CD4-positive, alpha-beta T cell (primary cell): ENCODE data around the gene P3H1. TPM values are rescaled to one million over a fixed set of nuclear protein-coding genes. Genes with fewer than 3 reads are reported as not detected.
"Not testable (repeated sequence)": the region's sequence is repeated elsewhere in the genome, so short reads cannot be mapped to it uniquely, and the experiment has no call there.

ENCODE experiments used
- ATAC-seq: fragments of 200-7000 bp; cut with Tn5 transposase; one replicate; pipeline ENCODE4 v1.10.0; 2022; ENCODE audit warnings: mild to moderate bottlenecking; ENCODE audit not compliant: poor library complexity
- CTCF ChIA-PET: fragments of 350-600 bp; sonication (Branson Sonifier 250); formaldehyde crosslinking; loops from one replicate; lab custom pipeline; 2021; ENCODE audit warnings: antibody characterized with exemption, inconsistent platforms; lab: Charles Lee
- POLR2A ChIA-PET: fragments of 350-600 bp; sonication (Branson Sonifier 250); formaldehyde crosslinking; loops from one replicate; lab custom pipeline; 2021; ENCODE audit warnings: antibody characterized with exemption, inconsistent platforms; lab: Charles Lee
- DNase-seq, 14 experiments: peaks; one replicate each; pipeline ENCODE4 v3.0.0-alpha.2; 2013 to 2020; ENCODE audit warnings: mixed read lengths in 2 of 14
- H3K27ac ChIP-seq, 2 donors: one replicate each; pipeline versions ENCODE4 v1.5.1 to v1.7.0; 2013; ENCODE audit warnings: low read length in 2 of 2, low read depth in 1 of 2, mild to moderate bottlenecking in 1 of 2
- H3K27me3 ChIP-seq, 2 experiments: 1 replicate in 1 of 2; 2 replicates in 1 of 2; pipeline versions ENCODE4 v1.6.1 to v1.7.0; 2013; ENCODE audit warnings: low read length in 2 of 2, control low read depth in 1 of 2, mild to moderate bottlenecking in 1 of 2, moderate library complexity in 1 of 2; ENCODE audit not compliant: insufficient read depth in 2 of 2, control insufficient read depth in 1 of 2
- H3K36me3 ChIP-seq: one replicate; pipeline ENCODE4 v1.6.1; 2013; ENCODE audit warnings: low read length, control low read depth; ENCODE audit not compliant: insufficient read depth
- H3K4me1 ChIP-seq: one replicate; pipeline ENCODE4 v1.6.1; 2013; ENCODE audit warnings: low read length, control low read depth; ENCODE audit not compliant: insufficient read depth
- H3K4me3 ChIP-seq: one replicate; pipeline ENCODE4 v1.5.1; 2013; ENCODE audit warnings: mild to moderate bottlenecking, low read length, moderate library complexity
- H3K9me3 ChIP-seq, 2 experiments: 1 replicate in 1 of 2; 2 replicates in 1 of 2; pipeline versions ENCODE4 v1.6.1 to v1.7.0; 2013; ENCODE audit warnings: low read length in 2 of 2, mild to moderate bottlenecking in 2 of 2, control low read depth in 1 of 2, moderate library complexity in 1 of 2; ENCODE audit not compliant: control insufficient read depth in 1 of 2, insufficient read depth in 1 of 2
- H3K27ac Mint-ChIP-seq: one replicate; pipeline ENCODE4 v1.8.0; 2020; ENCODE audit warnings: mixed read lengths
- H3K27me3 Mint-ChIP-seq: one replicate; pipeline ENCODE4 v1.8.0; 2021; ENCODE audit warnings: mixed read lengths
- H3K36me3 Mint-ChIP-seq: one replicate; pipeline ENCODE4 v1.8.0; 2021; ENCODE audit warnings: low read depth, mixed read lengths
- H3K4me1 Mint-ChIP-seq: one replicate; pipeline ENCODE4 v1.8.0; 2021; ENCODE audit warnings: low read depth, mixed read lengths
- H3K4me3 Mint-ChIP-seq: one replicate; pipeline ENCODE4 v1.8.0; 2020; ENCODE audit warnings: mild to moderate bottlenecking, mixed read lengths
- H3K9me3 Mint-ChIP-seq: one replicate; pipeline ENCODE4 v1.8.0; 2020; ENCODE audit warnings: mixed read lengths
- intact Hi-C, 2 experiments: fragments of 100-400 bp; cut with DNase I in 1 of 2; cut with micrococcal nuclease in 1 of 2; formaldehyde crosslinking; loops; one replicate each; pipeline versions ENCODE4 v1.15.1 to v1.9.0; 2023 to 2025; cut with DNase I, micrococcal nuclease
- total RNA-seq, 174 experiments: library from RNA in 2 of 174; stranded (reverse) in 2 of 174; gene quantifications; one replicate each; pipeline ENCODE4 v1.2.3 and lab custom pipeline; 2021 to 2026
- TF ChIP-seq, protein P1 (sequence below): fragments of 200-600 bp; IDR thresholded peaks from one replicate; pipeline ENCODE4 v1.8.0; 2022; ENCODE audit warnings: antibody characterized with exemption, mild to moderate bottlenecking

The P3H1 gene
- total RNA-seq, 2 experiments from 2014 or later: 17.6 to 20.9 TPM

DNA sequence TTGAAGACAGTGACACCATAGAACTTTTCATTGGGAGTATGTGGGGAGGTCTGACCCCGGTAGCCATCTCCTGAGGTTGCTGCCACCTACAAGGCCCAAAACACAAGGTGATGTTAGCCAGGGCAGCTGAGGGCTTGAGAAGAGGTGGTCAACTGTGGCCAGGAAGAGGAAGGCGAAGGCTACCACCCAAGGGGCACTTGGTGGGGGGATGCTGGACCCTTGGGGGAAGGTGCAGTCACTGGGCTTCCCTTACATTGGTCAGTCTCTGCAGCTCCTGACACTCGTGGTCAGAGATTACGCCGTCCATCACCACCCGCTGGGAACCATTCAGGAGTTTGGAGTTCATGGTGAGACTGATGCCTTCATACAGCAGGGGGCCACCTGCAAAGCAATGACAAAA, 14.5 kb downstream of the P3H1 start:
- DNase-seq (no peak), ATAC-seq (no peak)
- POLR2A ChIA-PET: interaction anchor here (0.9 kb wide), 1 partner anchor 14 kb away, joined by 3 read pairs; no protein-coding TSS in a partner anchor
- no peak overlapping the region for H3K4me3 Mint-ChIP-seq
- no peaks in the 10 kb centered on the region for H3K9me3 Mint-ChIP-seq
- H3K36me3 Mint-ChIP-seq: peaks cover 88% of the 10 kb centered on the region
- H3K27me3 Mint-ChIP-seq: no peaks in the 10 kb centered on the region
- TF ChIP-seq, protein P1, sequence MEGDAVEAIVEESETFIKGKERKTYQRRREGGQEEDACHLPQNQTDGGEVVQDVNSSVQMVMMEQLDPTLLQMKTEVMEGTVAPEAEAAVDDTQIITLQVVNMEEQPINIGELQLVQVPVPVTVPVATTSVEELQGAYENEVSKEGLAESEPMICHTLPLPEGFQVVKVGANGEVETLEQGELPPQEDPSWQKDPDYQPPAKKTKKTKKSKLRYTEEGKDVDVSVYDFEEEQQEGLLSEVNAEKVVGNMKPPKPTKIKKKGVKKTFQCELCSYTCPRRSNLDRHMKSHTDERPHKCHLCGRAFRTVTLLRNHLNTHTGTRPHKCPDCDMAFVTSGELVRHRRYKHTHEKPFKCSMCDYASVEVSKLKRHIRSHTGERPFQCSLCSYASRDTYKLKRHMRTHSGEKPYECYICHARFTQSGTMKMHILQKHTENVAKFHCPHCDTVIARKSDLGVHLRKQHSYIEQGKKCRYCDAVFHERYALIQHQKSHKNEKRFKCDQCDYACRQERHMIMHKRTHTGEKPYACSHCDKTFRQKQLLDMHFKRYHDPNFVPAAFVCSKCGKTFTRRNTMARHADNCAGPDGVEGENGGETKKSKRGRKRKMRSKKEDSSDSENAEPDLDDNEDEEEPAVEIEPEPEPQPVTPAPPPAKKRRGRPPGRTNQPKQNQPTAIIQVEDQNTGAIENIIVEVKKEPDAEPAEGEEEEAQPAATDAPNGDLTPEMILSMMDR: no peak
- Histone ChIP-seq H3K27me3 (no peaks in the 10 kb centered on the region), H3K9me3 (no peaks in the 10 kb centered on the region), H3K36me3 (peaks cover 79% of the 10 kb centered on the region), H3K27ac (no peak overlapping the region), H3K4me1 (no peaks in the 10 kb centered on the region), H3K4me3 (no peak overlapping the region)
- peaks cover 4% of the 10 kb centered on the region for H3K4me1 Mint-ChIP-seq
- CTCF ChIA-PET: interaction anchor here (0.9 kb wide), 1 partner anchor 579 kb away, joined by 3 read pairs; no protein-coding TSS in a partner anchor
- intact Hi-C loops: no loop called here
- H3K27ac Mint-ChIP-seq: no peak overlapping the region

DNA sequence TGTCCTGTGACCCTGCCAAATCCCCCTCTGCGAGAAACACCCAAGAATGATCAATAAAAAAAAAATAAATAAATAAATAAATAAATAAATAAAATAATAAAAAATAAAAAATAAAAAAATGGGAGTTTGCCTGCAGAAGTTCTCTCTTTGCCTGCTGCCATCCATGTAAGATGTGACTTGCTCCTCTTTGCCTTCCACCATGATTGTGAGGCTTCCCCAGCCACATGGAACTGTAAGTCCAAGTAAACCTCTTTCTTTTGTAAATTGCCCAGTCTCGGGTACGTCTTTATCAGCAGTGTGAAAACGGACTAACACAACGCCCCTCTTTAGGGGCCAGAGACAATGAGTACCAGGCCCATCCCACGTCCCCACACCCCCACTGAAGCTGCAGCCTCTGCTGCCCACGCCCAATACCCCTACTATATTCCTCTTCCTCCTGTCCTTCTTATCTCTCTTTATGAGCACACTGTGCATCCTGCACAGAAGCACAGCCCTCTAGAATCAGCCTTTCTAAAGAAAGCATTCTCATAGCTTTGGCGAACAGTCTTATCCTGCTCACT, 15.2 kb downstream of the P3H1 start:
- CTCF ChIA-PET, H3K27me3 ChIP-seq, H3K4me1 ChIP-seq, H3K27ac ChIP-seq, ATAC-seq, H3K9me3 ChIP-seq, H3K27me3 Mint-ChIP-seq, H3K9me3 Mint-ChIP-seq, DNase-seq, H3K4me1 Mint-ChIP-seq, POLR2A ChIA-PET, H3K4me3 ChIP-seq, H3K4me3 Mint-ChIP-seq, H3K27ac Mint-ChIP-seq, intact Hi-C loops: not testable (repeated sequence)
- H3K36me3 Mint-ChIP-seq: peaks cover 88% of the 10 kb centered on the region
- peaks cover 80% of the 10 kb centered on the region for H3K36me3 ChIP-seq

DNA sequence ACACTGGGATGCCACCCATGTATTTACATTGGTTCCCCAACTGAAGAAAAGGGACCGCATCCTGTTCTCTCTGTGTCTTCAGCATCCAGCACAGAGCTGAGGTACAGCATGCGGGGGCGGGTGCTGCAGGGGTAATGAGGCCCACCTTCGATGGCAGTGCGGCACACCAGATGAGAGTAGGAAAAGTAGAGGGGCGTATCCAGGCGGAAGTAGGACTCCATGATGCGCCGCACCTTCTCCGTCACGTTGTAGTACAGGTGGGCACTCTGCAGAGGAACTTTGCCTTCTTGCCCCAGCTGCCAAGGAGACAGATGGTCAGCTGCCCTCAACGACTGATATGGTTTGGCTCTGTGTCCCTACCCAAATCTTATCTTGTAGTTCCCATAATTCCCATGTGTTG, 16.8 kb downstream of the P3H1 start:
- ChIA-PET POLR2A (interaction anchor here (0.6 kb wide), 1 partner anchor 17 kb away, joined by 3 read pairs; the partner anchor contains the start of genes C1orf50 and P3H1), CTCF (no interaction called here)
- Mint-ChIP-seq H3K27ac (no peak overlapping the region), H3K27me3 (no peaks in the 10 kb centered on the region), H3K4me1 (no peaks in the 10 kb centered on the region), H3K9me3 (no peaks in the 10 kb centered on the region), H3K4me3 (no peak overlapping the region), H3K36me3 (peaks cover 87% of the 10 kb centered on the region)
- peaks cover 68% of the 10 kb centered on the region for H3K36me3 ChIP-seq
- H3K4me1 ChIP-seq: no peaks in the 10 kb centered on the region
- no peaks in the 10 kb centered on the region for H3K27me3 ChIP-seq
- no peak overlapping the region for H3K27ac ChIP-seq
- TF ChIP-seq, protein P1: no peak
- no peak for DNase-seq
- intact Hi-C loops: no loop called here
- ATAC-seq: no peak
- no peaks in the 10 kb centered on the region for H3K9me3 ChIP-seq
- no peak overlapping the region for H3K4me3 ChIP-seq
